Measurements from ENCODE around the gene SDHAF2. TPM values are rescaled to one million over a fixed set of nuclear protein-coding genes. Genes with fewer than 3 reads are reported as not detected.

The SDHAF2 gene
- total and polyA plus RNA-seq, 2 of the 13 experiments (the other 11 are each of a cell fraction or from before 2014, with no cell fraction given), result 44.2 to 70.4 TPM

GRCh38 chr11:61488651-61489291 lies 58.8 kb downstream of the SDHAF2 start (continued):
- TF ChIP-seq, protein P1, sequence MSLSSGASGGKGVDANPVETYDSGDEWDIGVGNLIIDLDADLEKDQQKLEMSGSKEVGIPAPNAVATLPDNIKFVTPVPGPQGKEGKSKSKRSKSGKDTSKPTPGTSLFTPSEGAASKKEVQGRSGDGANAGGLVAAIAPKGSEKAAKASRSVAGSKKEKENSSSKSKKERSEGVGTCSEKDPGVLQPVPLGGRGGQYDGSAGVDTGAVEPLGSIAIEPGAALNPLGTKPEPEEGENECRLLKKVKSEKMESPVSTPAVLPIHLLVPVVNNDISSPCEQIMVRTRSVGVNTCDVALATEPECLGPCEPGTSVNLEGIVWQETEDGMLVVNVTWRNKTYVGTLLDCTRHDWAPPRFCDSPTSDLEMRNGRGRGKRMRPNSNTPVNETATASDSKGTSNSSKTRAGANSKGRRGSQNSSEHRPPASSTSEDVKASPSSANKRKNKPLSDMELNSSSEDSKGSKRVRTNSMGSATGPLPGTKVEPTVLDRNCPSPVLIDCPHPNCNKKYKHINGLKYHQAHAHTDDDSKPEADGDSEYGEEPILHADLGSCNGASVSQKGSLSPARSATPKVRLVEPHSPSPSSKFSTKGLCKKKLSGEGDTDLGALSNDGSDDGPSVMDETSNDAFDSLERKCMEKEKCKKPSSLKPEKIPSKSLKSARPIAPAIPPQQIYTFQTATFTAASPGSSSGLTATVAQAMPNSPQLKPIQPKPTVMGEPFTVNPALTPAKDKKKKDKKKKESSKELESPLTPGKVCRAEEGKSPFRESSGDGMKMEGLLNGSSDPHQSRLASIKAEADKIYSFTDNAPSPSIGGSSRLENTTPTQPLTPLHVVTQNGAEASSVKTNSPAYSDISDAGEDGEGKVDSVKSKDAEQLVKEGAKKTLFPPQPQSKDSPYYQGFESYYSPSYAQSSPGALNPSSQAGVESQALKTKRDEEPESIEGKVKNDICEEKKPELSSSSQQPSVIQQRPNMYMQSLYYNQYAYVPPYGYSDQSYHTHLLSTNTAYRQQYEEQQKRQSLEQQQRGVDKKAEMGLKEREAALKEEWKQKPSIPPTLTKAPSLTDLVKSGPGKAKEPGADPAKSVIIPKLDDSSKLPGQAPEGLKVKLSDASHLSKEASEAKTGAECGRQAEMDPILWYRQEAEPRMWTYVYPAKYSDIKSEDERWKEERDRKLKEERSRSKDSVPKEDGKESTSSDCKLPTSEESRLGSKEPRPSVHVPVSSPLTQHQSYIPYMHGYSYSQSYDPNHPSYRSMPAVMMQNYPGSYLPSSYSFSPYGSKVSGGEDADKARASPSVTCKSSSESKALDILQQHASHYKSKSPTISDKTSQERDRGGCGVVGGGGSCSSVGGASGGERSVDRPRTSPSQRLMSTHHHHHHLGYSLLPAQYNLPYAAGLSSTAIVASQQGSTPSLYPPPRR (CRISPR knock-in tag; IDR thresholded peaks at IDR 0.05; ENCODE audit: borderline replicate concordance), result peak; percentile 32; the same call in 1 of the 2 replicates
- TF ChIP-seq NFKBIZ (CRISPR knock-in tag; IDR thresholded peaks at IDR 0.05) (no peak), JUNB (CRISPR knock-in tag; IDR thresholded peaks at IDR 0.05; ENCODE audit: borderline replicate concordance) (no peak), NBN (conservative IDR thresholded peaks at IDR 0.05) (no peak), ZNF296 (CRISPR knock-in tag; conservative IDR thresholded peaks at IDR 0.05) (peak; percentile 90; the same call in 1 of the 2 replicates), ELF3 (CRISPR knock-in tag; IDR thresholded peaks at IDR 0.05) (peak; percentile 46; the same call in 1 of the 2 replicates), CEBPZ (IDR thresholded peaks at IDR 0.05; ENCODE audit: low read length) (no peak), ZBTB39 (CRISPR knock-in tag; IDR thresholded peaks at IDR 0.05) (no peak)
- TF ChIP-seq, protein P2, sequence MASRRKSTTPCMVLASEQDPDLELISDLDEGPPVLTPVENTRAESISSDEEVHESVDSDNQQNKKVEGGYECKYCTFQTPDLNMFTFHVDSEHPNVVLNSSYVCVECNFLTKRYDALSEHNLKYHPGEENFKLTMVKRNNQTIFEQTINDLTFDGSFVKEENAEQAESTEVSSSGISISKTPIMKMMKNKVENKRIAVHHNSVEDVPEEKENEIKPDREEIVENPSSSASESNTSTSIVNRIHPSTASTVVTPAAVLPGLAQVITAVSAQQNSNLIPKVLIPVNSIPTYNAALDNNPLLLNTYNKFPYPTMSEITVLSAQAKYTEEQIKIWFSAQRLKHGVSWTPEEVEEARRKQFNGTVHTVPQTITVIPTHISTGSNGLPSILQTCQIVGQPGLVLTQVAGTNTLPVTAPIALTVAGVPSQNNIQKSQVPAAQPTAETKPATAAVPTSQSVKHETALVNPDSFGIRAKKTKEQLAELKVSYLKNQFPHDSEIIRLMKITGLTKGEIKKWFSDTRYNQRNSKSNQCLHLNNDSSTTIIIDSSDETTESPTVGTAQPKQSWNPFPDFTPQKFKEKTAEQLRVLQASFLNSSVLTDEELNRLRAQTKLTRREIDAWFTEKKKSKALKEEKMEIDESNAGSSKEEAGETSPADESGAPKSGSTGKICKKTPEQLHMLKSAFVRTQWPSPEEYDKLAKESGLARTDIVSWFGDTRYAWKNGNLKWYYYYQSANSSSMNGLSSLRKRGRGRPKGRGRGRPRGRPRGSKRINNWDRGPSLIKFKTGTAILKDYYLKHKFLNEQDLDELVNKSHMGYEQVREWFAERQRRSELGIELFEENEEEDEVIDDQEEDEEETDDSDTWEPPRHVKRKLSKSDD (CRISPR knock-in tag; IDR thresholded peaks at IDR 0.05; ENCODE audit: low read depth), result peak; percentile 58; the same call in 1 of the 2 replicates
- TF ChIP-seq, protein P3, sequence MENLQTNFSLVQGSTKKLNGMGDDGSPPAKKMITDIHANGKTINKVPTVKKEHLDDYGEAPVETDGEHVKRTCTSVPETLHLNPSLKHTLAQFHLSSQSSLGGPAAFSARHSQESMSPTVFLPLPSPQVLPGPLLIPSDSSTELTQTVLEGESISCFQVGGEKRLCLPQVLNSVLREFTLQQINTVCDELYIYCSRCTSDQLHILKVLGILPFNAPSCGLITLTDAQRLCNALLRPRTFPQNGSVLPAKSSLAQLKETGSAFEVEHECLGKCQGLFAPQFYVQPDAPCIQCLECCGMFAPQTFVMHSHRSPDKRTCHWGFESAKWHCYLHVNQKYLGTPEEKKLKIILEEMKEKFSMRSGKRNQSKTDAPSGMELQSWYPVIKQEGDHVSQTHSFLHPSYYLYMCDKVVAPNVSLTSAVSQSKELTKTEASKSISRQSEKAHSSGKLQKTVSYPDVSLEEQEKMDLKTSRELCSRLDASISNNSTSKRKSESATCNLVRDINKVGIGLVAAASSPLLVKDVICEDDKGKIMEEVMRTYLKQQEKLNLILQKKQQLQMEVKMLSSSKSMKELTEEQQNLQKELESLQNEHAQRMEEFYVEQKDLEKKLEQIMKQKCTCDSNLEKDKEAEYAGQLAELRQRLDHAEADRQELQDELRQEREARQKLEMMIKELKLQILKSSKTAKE (CRISPR knock-in tag; IDR thresholded peaks at IDR 0.05; ENCODE audit: borderline replicate concordance), result no peak
- TF ChIP-seq, protein P4, sequence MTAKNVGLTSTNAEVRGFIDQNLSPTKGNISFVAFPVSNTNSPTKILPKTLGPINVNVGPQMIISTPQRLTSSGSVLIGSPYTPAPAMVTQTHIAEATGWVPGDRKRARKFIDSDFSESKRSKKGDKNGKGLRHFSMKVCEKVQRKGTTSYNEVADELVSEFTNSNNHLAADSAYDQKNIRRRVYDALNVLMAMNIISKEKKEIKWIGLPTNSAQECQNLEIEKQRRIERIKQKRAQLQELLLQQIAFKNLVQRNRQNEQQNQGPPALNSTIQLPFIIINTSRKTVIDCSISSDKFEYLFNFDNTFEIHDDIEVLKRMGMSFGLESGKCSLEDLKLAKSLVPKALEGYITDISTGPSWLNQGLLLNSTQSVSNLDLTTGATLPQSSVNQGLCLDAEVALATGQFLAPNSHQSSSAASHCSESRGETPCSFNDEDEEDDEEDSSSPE (CRISPR knock-in tag; IDR thresholded peaks at IDR 0.05), result peak; percentile 60
